ENCODE data around the gene AMY2B. TPM values are rescaled to one million over a fixed set of nuclear protein-coding genes. Genes with fewer than 3 reads are reported as not detected.
"Not testable (repeated sequence)": the region's sequence is repeated elsewhere in the genome, so short reads cannot be mapped to it uniquely, and the experiment has no call there.

Gene AMY2B
- total RNA-seq (21.2 TPM), polyA plus RNA-seq (ENCODE audit: insufficient read depth in 1 of 8, insufficient read length in 8 of 8, low replicate concordance in 1 of 8) (10 to 100 TPM in 3 of 8 donors, 1 to 10 TPM in 5; 3.5 to 21.2 (median 7.3) TPM)
- long read RNA-seq, donor 1, partial matches to known transcripts, result 5 of 5 reads
- long read RNA-seq, donor 1, other reads (novel, unspliced or antisense), result 0 of 5 reads
- long read RNA-seq, donor 2, result 0 reads
- long read RNA-seq, donor 3, full-length matches to known transcripts, result 1 of 1 reads
- long read RNA-seq, donor 3, partial matches to known transcripts, result 0 of 1 reads
- long read RNA-seq, donor 3, other reads (novel, unspliced or antisense), result 0 of 1 reads
- long read RNA-seq, donor 4, result 0 reads
- long read RNA-seq, donor 5, result 0 reads
- long read RNA-seq, donor 6, partial matches to known transcripts, result 0 of 1 reads
- long read RNA-seq, donor 6, other reads (novel, unspliced or antisense), result 0 of 1 reads
- long read RNA-seq, donor 7, result 0 reads
- long read RNA-seq, donor 8, partial matches to known transcripts, result 0 of 1 reads
- long read RNA-seq, donor 8, other reads (novel, unspliced or antisense), result 0 of 1 reads
- long read RNA-seq, donor 9, result 0 reads
- long read RNA-seq, donor 10, partial matches to known transcripts, result 6 of 7 reads
- long read RNA-seq, donor 10, other reads (novel, unspliced or antisense), result 0 of 7 reads
- long read RNA-seq, donor 11, result 0 reads

DNA sequence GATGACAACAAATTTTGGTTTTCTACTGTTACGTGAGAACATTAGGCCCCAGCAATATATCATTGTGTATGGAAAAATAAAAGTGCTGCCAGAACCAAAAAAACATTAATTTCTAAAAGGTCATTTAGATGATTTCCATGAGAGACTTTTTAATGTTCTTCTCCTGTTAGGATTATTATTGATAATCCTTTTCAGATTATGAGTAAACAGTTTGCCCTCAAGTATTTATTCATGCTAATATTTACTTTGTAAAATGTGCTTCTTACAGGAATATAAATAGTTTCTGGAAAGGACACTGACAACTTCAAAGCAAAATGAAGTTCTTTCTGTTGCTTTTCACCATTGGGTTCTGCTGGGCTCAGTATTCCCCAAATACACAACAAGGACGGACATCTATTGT is at the start of gene AMY2B:
Gene AMY2B, plus strand, starts transcription at position 301 of the 400 bp plus-strand sequence. Its CDS starts 14 bp downstream, at position 315.
- not testable (repeated sequence) for H3K27me3 ChIP-seq (ENCODE audit: control insufficient read depth, insufficient read depth, low read length); H3K9me3 ChIP-seq (replicated peaks; ENCODE audit: control insufficient read depth, low read depth, low read length); H3K4me3 ChIP-seq (ENCODE audit: low read length); H3K27ac ChIP-seq (ENCODE audit: low read length); H3K36me3 ChIP-seq (ENCODE audit: control insufficient read depth, insufficient read depth, low read length); H3K4me1 ChIP-seq (ENCODE audit: control insufficient read depth, insufficient read depth, low read length); DNase-seq
- no CpG with 5 or more reads among the region's 2 CpGs for WGBS (ENCODE audit: insufficient coverage)

DNA sequence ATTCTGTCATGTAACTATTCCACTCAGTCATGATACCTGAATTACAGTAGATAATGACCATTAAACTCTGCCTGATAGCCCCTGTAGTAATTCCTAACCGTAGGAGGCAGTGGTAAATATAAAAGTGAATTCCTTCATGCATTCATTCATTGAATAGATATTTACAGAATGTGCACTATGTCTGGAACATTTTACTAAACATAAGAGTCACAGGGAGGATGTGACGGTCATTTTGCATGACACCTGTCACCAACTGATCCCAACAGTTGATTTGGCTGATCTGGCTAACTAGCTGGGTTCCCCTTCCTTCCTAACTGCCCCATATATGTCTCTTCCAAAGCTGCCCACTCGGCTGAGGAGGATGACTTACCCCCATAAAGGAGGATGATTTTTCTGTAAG is 48.0 kb upstream of the AMY2B start:
- Histone ChIP-seq H3K27me3 (ENCODE audit: control insufficient read depth, insufficient read depth, low read length) (no peaks in the 10 kb centered on the region), H3K4me1 (ENCODE audit: control insufficient read depth, insufficient read depth, low read length) (no peaks in the 10 kb centered on the region), H3K27ac (ENCODE audit: low read length) (no peak overlapping the region), H3K9me3 (replicated peaks; ENCODE audit: control insufficient read depth, low read depth, low read length) (no peaks in the 10 kb centered on the region), H3K4me3 (ENCODE audit: low read length) (no peak overlapping the region), H3K36me3 (ENCODE audit: control insufficient read depth, insufficient read depth, low read length) (no peaks in the 10 kb centered on the region)
- no CpG with 5 or more reads among the region's 3 CpGs for WGBS (ENCODE audit: insufficient coverage)
- DNase-seq, result no peak

DNA sequence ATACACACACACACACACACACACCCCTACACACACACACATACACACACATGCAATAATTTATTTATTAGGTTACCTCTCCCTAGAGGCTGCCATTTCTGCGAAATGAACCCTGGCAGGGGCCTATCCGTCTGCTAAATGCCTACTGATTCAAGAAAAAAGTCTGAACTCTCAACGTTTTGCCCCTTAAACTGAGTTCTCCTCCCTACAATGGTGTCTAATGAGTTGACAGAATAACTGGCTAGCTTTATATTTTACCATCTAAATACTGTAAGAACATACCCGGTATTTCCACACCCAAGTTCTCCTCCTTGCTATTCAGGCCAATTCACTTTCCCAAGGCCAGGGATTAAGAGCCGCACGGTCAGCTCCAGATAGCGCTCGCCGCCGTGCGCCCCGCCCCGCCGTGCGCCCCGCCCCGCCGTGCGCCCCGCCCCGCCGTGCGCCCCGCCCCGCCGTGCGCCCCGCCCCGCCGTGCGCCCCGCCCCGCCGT is 46.2 kb upstream of the AMY2B start:
- Histone ChIP-seq H3K4me3 (ENCODE audit: low read length) (peak overlapping the region; percentile 42), H3K9me3 (replicated peaks; ENCODE audit: control insufficient read depth, low read depth, low read length) (no peaks in the 10 kb centered on the region), H3K27me3 (ENCODE audit: control insufficient read depth, insufficient read depth, low read length) (no peaks in the 10 kb centered on the region), H3K4me1 (ENCODE audit: control insufficient read depth, insufficient read depth, low read length) (no peaks in the 10 kb centered on the region), H3K36me3 (ENCODE audit: control insufficient read depth, insufficient read depth, low read length) (no peaks in the 10 kb centered on the region), H3K27ac (ENCODE audit: low read length) (peak overlapping the region; percentile 36)
- 58% methylated on average over 2 of the region's 34 CpGs for WGBS (ENCODE audit: insufficient coverage)
- peak; percentile 69 for DNase-seq

DNA sequence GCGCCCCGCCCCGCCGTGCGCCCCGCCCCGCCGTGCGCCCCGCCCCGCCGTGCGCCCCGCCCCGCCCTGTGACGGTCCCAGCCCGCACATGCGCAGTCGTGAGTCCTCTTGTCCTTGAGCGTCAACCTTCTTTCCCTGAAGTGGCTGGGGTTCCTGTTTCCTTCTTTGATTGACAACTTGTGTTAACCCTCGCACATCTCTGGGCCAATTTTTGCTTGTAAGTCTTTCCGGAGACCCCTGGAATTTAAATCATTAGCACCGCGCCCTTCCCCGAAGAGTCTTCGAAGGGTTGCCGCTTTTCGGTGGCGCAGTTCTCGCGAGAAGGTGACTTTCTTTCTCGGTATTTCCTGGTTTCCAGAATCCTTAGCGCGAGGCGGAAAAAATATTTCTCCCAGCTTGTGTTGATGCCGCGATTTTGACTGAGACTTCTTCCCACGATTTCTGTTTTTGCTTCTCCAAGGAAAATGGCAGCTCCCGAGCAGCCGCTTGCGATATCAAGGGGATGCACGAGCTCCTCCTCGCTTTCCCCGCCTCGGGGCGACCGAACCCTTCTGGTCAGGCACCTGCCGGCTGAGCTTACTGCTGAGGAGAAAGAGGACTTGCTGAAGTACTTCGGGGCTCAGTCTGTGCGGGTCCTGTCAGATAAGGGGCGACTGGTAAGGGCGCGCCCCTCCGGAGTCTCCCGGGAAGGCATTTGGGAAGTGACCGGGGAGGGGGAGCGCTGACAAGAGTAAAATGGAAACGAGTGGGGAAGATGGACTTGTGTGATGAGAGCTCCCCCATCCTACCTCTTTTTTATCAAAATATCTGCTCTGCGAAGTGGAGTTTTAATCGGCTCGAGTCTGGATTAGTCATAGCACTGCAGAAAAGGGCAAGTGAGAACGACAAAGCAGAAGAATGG is 45.5 kb upstream of the AMY2B start, which contains the start of gene RNPC3:
Gene RNPC3, plus strand, starts transcription at position 93 of the 901 bp plus-strand sequence. Its CDS starts 372 bp downstream, at position 465.
- WGBS (ENCODE audit: insufficient coverage), result 0% methylated on average over 47 of the region's 62 CpGs
- H3K36me3 ChIP-seq (ENCODE audit: control insufficient read depth, insufficient read depth, low read length), result peaks cover 3% of the 10 kb centered on the region
- H3K9me3 ChIP-seq (replicated peaks; ENCODE audit: control insufficient read depth, low read depth, low read length), result no peaks in the 10 kb centered on the region
- no peaks in the 10 kb centered on the region for H3K4me1 ChIP-seq (ENCODE audit: control insufficient read depth, insufficient read depth, low read length)
- H3K4me3 ChIP-seq (ENCODE audit: low read length), result peak within 1 kb of the TSS; percentile 96
- H3K27ac ChIP-seq (ENCODE audit: low read length), result peak within 1 kb of the TSS; percentile 99
- peak; percentile 97 for DNase-seq
- H3K27me3 ChIP-seq (ENCODE audit: control insufficient read depth, insufficient read depth, low read length), result no peaks in the 10 kb centered on the region

DNA sequence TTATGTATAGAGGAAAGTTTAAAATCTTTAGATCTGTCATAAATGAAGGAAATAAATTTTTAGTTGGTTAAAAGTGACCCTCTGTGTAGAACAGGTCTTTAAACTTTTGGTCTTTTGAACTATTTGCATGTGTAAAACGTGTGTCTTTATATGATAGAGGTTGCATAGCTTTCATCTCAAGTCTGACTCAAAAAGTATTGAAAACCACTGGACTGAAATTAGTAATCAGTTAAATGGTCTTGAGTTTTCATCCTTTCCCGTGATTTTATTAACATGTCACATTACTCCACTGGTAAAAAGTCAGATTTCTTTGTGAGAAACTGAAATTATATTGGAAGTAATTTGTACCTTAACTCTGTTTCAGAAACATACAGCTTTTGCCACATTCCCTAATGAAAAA is 44.1 kb upstream of the AMY2B start:
- WGBS (ENCODE audit: insufficient coverage), result no CpG with 5 or more reads among the region's 2 CpGs
- no peaks in the 10 kb centered on the region for H3K4me1 ChIP-seq (ENCODE audit: control insufficient read depth, insufficient read depth, low read length)

DNA sequence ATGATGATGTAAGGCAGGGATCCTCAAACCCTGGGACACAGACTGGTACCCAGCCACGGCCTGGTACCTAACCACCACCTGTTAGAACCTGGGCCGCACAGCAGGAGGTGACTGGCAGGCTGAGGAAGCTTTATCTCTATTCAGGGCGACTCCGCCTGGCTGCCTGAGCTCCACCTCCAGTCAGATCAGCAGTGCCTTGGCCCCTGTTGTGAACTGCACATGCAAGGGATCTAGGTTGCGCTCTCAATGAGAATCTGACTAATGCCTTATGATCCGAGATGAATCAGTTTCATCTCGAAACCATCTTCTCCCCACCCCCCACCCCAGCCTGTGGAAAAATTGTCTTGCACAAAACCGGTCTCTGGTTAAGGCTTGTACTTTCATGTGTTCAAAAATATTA is 41.6 kb upstream of the AMY2B start:
- no peak overlapping the region for H3K4me3 ChIP-seq (ENCODE audit: low read length)
- H3K36me3 ChIP-seq (ENCODE audit: control insufficient read depth, insufficient read depth, low read length), result peaks cover 3% of the 10 kb centered on the region
- no peaks in the 10 kb centered on the region for H3K9me3 ChIP-seq (replicated peaks; ENCODE audit: control insufficient read depth, low read depth, low read length)
- 94% methylated on average over 5 of the region's 8 CpGs for WGBS (ENCODE audit: insufficient coverage)
- no peak for DNase-seq
- no peaks in the 10 kb centered on the region for H3K4me1 ChIP-seq (ENCODE audit: control insufficient read depth, insufficient read depth, low read length)
- no peaks in the 10 kb centered on the region for H3K27me3 ChIP-seq (ENCODE audit: control insufficient read depth, insufficient read depth, low read length)
- no peak overlapping the region for H3K27ac ChIP-seq (ENCODE audit: low read length)

More for the DNA sequence above, 44.1 kb upstream of the AMY2B start:
- H3K36me3 ChIP-seq (ENCODE audit: control insufficient read depth, insufficient read depth, low read length), result peaks cover 3% of the 10 kb centered on the region
- no peak overlapping the region for H3K4me3 ChIP-seq (ENCODE audit: low read length)
- no peaks in the 10 kb centered on the region for H3K27me3 ChIP-seq (ENCODE audit: control insufficient read depth, insufficient read depth, low read length)
- DNase-seq, result no peak
- no peaks in the 10 kb centered on the region for H3K9me3 ChIP-seq (replicated peaks; ENCODE audit: control insufficient read depth, low read depth, low read length)
- H3K27ac ChIP-seq (ENCODE audit: low read length), result no peak overlapping the region

DNA sequence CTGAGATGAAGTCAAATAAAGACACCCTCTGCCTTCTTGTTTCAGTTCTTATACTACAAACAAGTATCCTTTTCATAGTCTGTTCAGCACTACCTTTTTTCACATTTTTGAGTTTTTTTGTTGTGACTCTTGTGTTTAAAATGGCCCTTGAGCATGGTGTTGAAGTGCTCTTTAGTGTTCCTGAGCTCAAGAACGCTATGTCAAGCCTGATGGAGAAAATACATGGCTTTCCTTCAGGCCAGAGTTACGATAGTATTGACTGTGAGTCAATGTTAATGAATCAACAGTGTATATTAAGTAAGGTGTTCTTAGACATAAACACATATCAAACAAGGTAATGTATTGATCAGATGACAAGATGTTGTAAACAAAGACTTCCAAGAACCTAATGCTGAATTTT is 33.2 kb upstream of the AMY2B start:
- H3K4me1 ChIP-seq (ENCODE audit: control insufficient read depth, insufficient read depth, low read length), result no peaks in the 10 kb centered on the region
- H3K4me3 ChIP-seq (ENCODE audit: low read length), result no peak overlapping the region
- no peak overlapping the region for H3K27ac ChIP-seq (ENCODE audit: low read length)
- no peaks in the 10 kb centered on the region for H3K9me3 ChIP-seq (replicated peaks; ENCODE audit: control insufficient read depth, low read depth, low read length)
- H3K36me3 ChIP-seq (ENCODE audit: control insufficient read depth, insufficient read depth, low read length), result peaks cover 21% of the 10 kb centered on the region
- no peaks in the 10 kb centered on the region for H3K27me3 ChIP-seq (ENCODE audit: control insufficient read depth, insufficient read depth, low read length)
- WGBS (ENCODE audit: insufficient coverage), result 89% methylated on average over 1 of the region's 2 CpGs
- no peak for DNase-seq

DNA sequence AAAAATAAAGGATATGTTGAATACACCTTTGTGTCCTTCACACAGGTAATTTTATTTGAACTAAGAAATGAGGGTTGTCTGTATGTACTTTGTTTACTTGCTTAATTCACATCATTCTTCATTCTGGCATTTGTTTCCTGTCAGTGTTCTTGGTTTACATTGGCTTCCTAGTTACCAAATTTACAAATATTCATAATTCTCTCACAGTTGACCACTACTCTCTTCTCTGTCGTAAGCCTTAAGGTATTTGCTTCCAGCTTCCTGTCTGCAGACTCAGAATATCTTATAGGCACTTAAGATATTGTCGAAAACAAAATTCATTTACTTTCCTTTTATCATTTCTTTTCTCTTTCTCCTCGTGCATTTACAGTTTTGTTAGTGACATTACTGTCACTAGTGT is 30.0 kb upstream of the AMY2B start:
- Histone ChIP-seq H3K4me3 (ENCODE audit: low read length) (no peak overlapping the region), H3K4me1 (ENCODE audit: control insufficient read depth, insufficient read depth, low read length) (no peaks in the 10 kb centered on the region), H3K27me3 (ENCODE audit: control insufficient read depth, insufficient read depth, low read length) (no peaks in the 10 kb centered on the region), H3K36me3 (ENCODE audit: control insufficient read depth, insufficient read depth, low read length) (peaks cover 23% of the 10 kb centered on the region), H3K9me3 (replicated peaks; ENCODE audit: control insufficient read depth, low read depth, low read length) (no peaks in the 10 kb centered on the region), H3K27ac (ENCODE audit: low read length) (no peak overlapping the region)
- 89% methylated on average over 1 of the region's 3 CpGs for WGBS (ENCODE audit: insufficient coverage)
- no peak for DNase-seq

DNA sequence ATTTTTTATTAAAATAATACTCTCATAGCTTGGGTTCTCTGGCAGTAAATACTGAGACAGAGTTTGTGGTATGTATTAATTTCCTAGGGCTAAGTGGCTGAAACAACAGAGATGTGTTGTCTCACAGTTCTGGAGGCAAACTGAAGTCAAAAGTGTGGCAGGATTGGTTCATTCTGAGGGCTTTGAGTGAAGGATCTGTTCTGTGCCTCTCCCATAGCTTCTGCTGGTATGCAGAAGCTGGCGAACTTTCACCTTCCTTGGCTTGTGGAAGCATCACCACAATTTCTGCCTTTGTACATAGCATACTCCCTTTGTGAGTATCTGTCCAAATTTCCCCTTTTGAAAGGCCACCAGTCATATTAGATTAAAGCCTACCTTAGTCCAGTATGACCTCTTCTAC is 24.9 kb upstream of the AMY2B start:
- no peaks in the 10 kb centered on the region for H3K9me3 ChIP-seq (replicated peaks; ENCODE audit: control insufficient read depth, low read depth, low read length)
- no peak overlapping the region for H3K27ac ChIP-seq (ENCODE audit: low read length)
- H3K4me1 ChIP-seq (ENCODE audit: control insufficient read depth, insufficient read depth, low read length), result no peaks in the 10 kb centered on the region
- WGBS (ENCODE audit: insufficient coverage), result no CpG with 5 or more reads among the region's 1 CpG
- H3K36me3 ChIP-seq (ENCODE audit: control insufficient read depth, insufficient read depth, low read length), result peaks cover 17% of the 10 kb centered on the region
- no peaks in the 10 kb centered on the region for H3K27me3 ChIP-seq (ENCODE audit: control insufficient read depth, insufficient read depth, low read length)
- no peak overlapping the region for H3K4me3 ChIP-seq (ENCODE audit: low read length)
- no peak for DNase-seq
